HepG2 (cell line): ENCODE data around the gene STMN1. TPM values are rescaled to one million over a fixed set of nuclear protein-coding genes. Genes with fewer than 3 reads are reported as not detected.

Source experiments
- ATAC-seq: fragments of 200-7000 bp; cut with Tn5 transposase; 3 replicates; pipeline ENCODE4 v1.9.1; 2020; ENCODE audit warnings: mild to moderate bottlenecking, moderate library complexity
- BruUV-seq: library from RNA; stranded (reverse); fragments of 400-500 nt; replicated peaks from 2 replicates; lab custom pipeline; 2021; lab: Mats Ljungman, UMichigan
- CTCF ChIA-PET: fragments of 300-600 bp; formaldehyde crosslinking; extraction: SDS; loops from one replicate; lab custom pipeline; 2021; ENCODE audit warnings: low total read pairs, inconsistent platforms, low intra/inter-chr PET ratio; lab: Yijun Ruan, JAX
- POLR2A ChIA-PET: fragments of 350-600 bp; sonication (Branson Sonifier 250); formaldehyde crosslinking; loops from one replicate; lab custom pipeline; 2020; ENCODE audit warnings: antibody characterized with exemption, inconsistent platforms; lab: Yijun Ruan, JAX
- DNase-seq: peaks from one replicate; pipeline ENCODE4 v3.0.0-alpha.2; 2015; ENCODE audit warnings: low spot score
- FAIRE-seq: peaks from 3 replicates; lab custom pipeline; 2011; peaks lifted over from hg19 to GRCh38; lab: Jason Lieb, UNC
- H2AFZ ChIP-seq: one replicate; pipeline ENCODE4 v1.6.1; 2011; ENCODE audit warnings: low read length, inconsistent platforms
- H3K27ac ChIP-seq: fragments of 300-600 bp; 3 replicates; pipeline ENCODE4 v1.8.0; 2011; ENCODE audit warnings: mixed run types, mild to moderate bottlenecking, mixed read lengths, low read length, inconsistent platforms; ENCODE audit not compliant: insufficient read depth; ENCODE audit errors: extremely low read length
- H3K27me3 ChIP-seq, 2 experiments: fragments of 200-600 bp in 1 of 2; 2 replicates in 1 of 2; 3 replicates in 1 of 2; pipeline versions ENCODE4 v1.6.0 to v1.8.0; 2011; ENCODE audit warnings: low read length in 2 of 2, mild to moderate bottlenecking in 2 of 2, moderate library complexity in 2 of 2, inconsistent platforms in 1 of 2; ENCODE audit not compliant: insufficient read depth in 2 of 2, control insufficient read depth in 1 of 2
- H3K36me3 ChIP-seq, 2 experiments: fragments of 200-600 bp in 1 of 2; replicated peaks in 1 of 2; 2 replicates in 1 of 2; 3 replicates in 1 of 2; pipeline versions ENCODE4 v1.5.1 to v1.8.0; 2011; ENCODE audit warnings: low read length in 2 of 2, inconsistent platforms in 1 of 2; ENCODE audit not compliant: insufficient read depth in 2 of 2, control insufficient read depth in 1 of 2
- H3K4me1 ChIP-seq: 2 replicates; pipeline ENCODE4 v1.5.1; 2012; ENCODE audit warnings: low read length, inconsistent platforms; ENCODE audit not compliant: insufficient read depth
- H3K4me2 ChIP-seq: 2 replicates; pipeline ENCODE4 v1.6.0; 2011; ENCODE audit warnings: low read depth, low read length, inconsistent platforms
- H3K4me3 ChIP-seq, 3 experiments: fragments of 200-600 bp in 1 of 3; sonication (generic), shearing (Covaris generic) in 1 of 3; replicated peaks in 1 of 3; 2 replicates each; pipeline ENCODE4 v1.5.1; 2011 to 2016; ENCODE audit warnings: low read length in 3 of 3, inconsistent platforms in 2 of 3, low read depth in 2 of 3, mild to moderate bottlenecking in 2 of 3, control low read depth in 1 of 3, mixed read lengths in 1 of 3; ENCODE audit not compliant: insufficient read depth in 1 of 3
- H3K79me2 ChIP-seq: one replicate; pipeline ENCODE4 v1.6.1; 2011; ENCODE audit warnings: low read length, inconsistent platforms; ENCODE audit not compliant: insufficient read depth
- H3K9ac ChIP-seq: 2 replicates; pipeline ENCODE4 v1.6.0; 2011; ENCODE audit warnings: mild to moderate bottlenecking, low read depth, low read length, inconsistent platforms; ENCODE audit not compliant: insufficient read depth
- H3K9me3 ChIP-seq: 2 replicates; pipeline ENCODE4 v1.5.1; 2012; ENCODE audit warnings: mild to moderate bottlenecking, low read length
- H4K20me1 ChIP-seq: 2 replicates; pipeline ENCODE4 v1.6.0; 2011; ENCODE audit warnings: inconsistent platforms, mild to moderate bottlenecking, low read length, moderate library complexity; ENCODE audit not compliant: insufficient read depth
- GZF1 ChIP-seq: sonication (generic); formaldehyde crosslinking; IDR thresholded peaks from 2 replicates; pipeline ENCODE4 v1.5.1; 2020; ENCODE audit warnings: mild to moderate bottlenecking, missing genetic modification reagents
- HMG20A ChIP-seq: IDR thresholded peaks from 2 replicates; pipeline ENCODE4 v1.6.1; 2016; ENCODE audit warnings: borderline replicate concordance
- PREB ChIP-seq: sonication (generic); formaldehyde crosslinking; IDR thresholded peaks from 2 replicates; pipeline ENCODE4 v1.4.0; 2020; ENCODE audit warnings: missing genetic modification reagents
- SIX1 ChIP-seq: sonication (generic); formaldehyde crosslinking; IDR thresholded peaks from 2 replicates; pipeline ENCODE4 v1.4.0; 2020; ENCODE audit warnings: missing genetic modification reagents, borderline replicate concordance
- TAF15 ChIP-seq: fragments of 200-400 bp; formaldehyde crosslinking; IDR thresholded peaks from one replicate; pipeline ENCODE4 v1.6.1; 2018; ENCODE audit warnings: mild to moderate bottlenecking, low read depth, low read length; ENCODE audit not compliant: poor library complexity, severe bottlenecking
- TFAP4 ChIP-seq: sonication (generic); IDR thresholded peaks from 2 replicates; pipeline ENCODE4 v1.6.1; 2016; ENCODE audit warnings: low read depth, borderline replicate concordance
- TSC22D2 ChIP-seq: sonication (generic); formaldehyde crosslinking; IDR thresholded peaks from 2 replicates; pipeline ENCODE4 v1.5.1; 2020; ENCODE audit warnings: missing genetic modification reagents, mild to moderate bottlenecking, borderline replicate concordance
- U2AF2 ChIP-seq: fragments of 200-400 bp; formaldehyde crosslinking; IDR thresholded peaks from 2 replicates; pipeline ENCODE4 v1.6.1; 2017; ENCODE audit warnings: low read depth, mild to moderate bottlenecking, low read length
- ZNF296 ChIP-seq: sonication (generic); formaldehyde crosslinking; conservative IDR thresholded peaks from 2 replicates; pipeline ENCODE4 v1.5.0; 2020; ENCODE audit warnings: mild to moderate bottlenecking, missing genetic modification reagents
- ZNF337 ChIP-seq: sonication (generic); formaldehyde crosslinking; IDR thresholded peaks from 2 replicates; pipeline ENCODE4 v1.5.1; 2020; ENCODE audit warnings: missing genetic modification reagents, low read depth, mild to moderate bottlenecking, borderline replicate concordance
- ZNF614 ChIP-seq: IDR thresholded peaks from 2 replicates; pipeline ENCODE4 v1.6.1; 2018; ENCODE audit warnings: missing biosample characterization, missing genetic modification reagents, inconsistent platforms, borderline replicate concordance
- ZNF781 ChIP-seq: sonication (generic); formaldehyde crosslinking; IDR thresholded peaks from 2 replicates; pipeline ENCODE4 v1.5.1; 2020; ENCODE audit warnings: borderline replicate concordance, mild to moderate bottlenecking, missing genetic modification reagents; ENCODE audit errors: not compliant biosample characterization
- ZNF800 ChIP-seq: sonication (generic); formaldehyde crosslinking; IDR thresholded peaks from 2 replicates; pipeline ENCODE4 v1.4.0; 2020; ENCODE audit warnings: missing genetic modification reagents
- ZSCAN29 ChIP-seq: sonication (generic); formaldehyde crosslinking; conservative IDR thresholded peaks from 2 replicates; pipeline ENCODE4 v1.4.0; 2020; ENCODE audit warnings: mild to moderate bottlenecking, missing genetic modification reagents
- WGBS: methylation state at CpG from one replicate; pipeline ENCODE4 v1.1.6; 2017; ENCODE audit warnings: low lambda C conversion rate; 5-methylcytosine and 5-hydroxymethylcytosine counted together
- in situ Hi-C: cut with HindIII; loops from 2 replicates; pipeline ENCODE4 v1.10.0; 2017; ENCODE audit warnings: low pct_unique_long_range_greater_than_20kb; ENCODE audit not compliant: extremely low pct_ligation_motif_present
- intact Hi-C: fragments of 100-400 bp; cut with micrococcal nuclease; formaldehyde crosslinking; loops from one replicate; pipeline ENCODE4 v1.10.0; 2022; ENCODE audit not compliant: unreplicated experiment
- polyA plus RNA-seq, 8 experiments: library from polyadenylated mRNA; depleted of rRNA in 3 of 8; stranded (reverse) in 7 of 8; unstranded in 1 of 8; fragments of >200 nt; fragmentation: Illumina TruSeq in 4 of 8; extraction: Trizol in 4 of 8; gene quantifications; 2 replicates each; pipeline versions ENCODE4 v1.2.1 to v1.2.3, GENCODE V29; 2011 to 2016; ENCODE audit warnings: low read depth in 4 of 8, missing spikeins in 1 of 8, mixed read lengths in 1 of 8; ENCODE audit not compliant: insufficient read depth in 1 of 8
- total RNA-seq, 5 experiments: library from RNA; depleted of rRNA; stranded (reverse); fragments of >200 nt; fragmentation: Illumina TruSeq; extraction: Trizol; gene quantifications; 2 replicates each; pipeline ENCODE4 v1.2.3, GENCODE V29; 2016; ENCODE audit warnings: low read depth in 1 of 5

The STMN1 gene
- total and polyA plus RNA-seq, 2 of the 13 experiments (the other 11 are each of a cell fraction or from before 2014, with no cell fraction given), result 45.9 to 409 TPM

- TF ChIP-seq ZSCAN29 (CRISPR knock-in tag), result 0 out of 2 replicates have a peak, but pooled peaks have one; percentile 39
These were observed 44.6 kb downstream of the STMN1 start (continued) for GRCh38 chr1:25861316-25862286.

- intact Hi-C loops, result no loop called here
- peaks cover 63% of the 10 kb centered on the region for H3K4me1 ChIP-seq
- TF ChIP-seq HMG20A (CRISPR knock-in tag), result no peak
- TF ChIP-seq ZNF781 (CRISPR knock-in tag), result no peak
- no peak for TF ChIP-seq ZNF800 (CRISPR knock-in tag)
- no peak for TF ChIP-seq PREB (CRISPR knock-in tag)
- TF ChIP-seq ZNF614 (CRISPR knock-in tag), result no peak; the same call in 1 of the 2 replicates
- TF ChIP-seq ZNF337 (CRISPR knock-in tag), result no peak
- no peak for TF ChIP-seq SIX1
- no peak for TF ChIP-seq TAF15
- no peak; the same call in 1 of the 2 replicates for TF ChIP-seq TFAP4
- peak; percentile 55; the same call in 1 of the 2 replicates for TF ChIP-seq TSC22D2 (CRISPR knock-in tag)
- TF ChIP-seq ZNF296, result no peak
- TF ChIP-seq U2AF2, result no peak
- TF ChIP-seq GZF1 (CRISPR knock-in tag), result no peak
These were observed 47.1 kb downstream of the STMN1 start, which contains the start of gene AUNIP for GRCh38 chr1:25858906-25859789. Gene AUNIP, minus strand, starts transcription at chr1:25859457. Its CDS starts 100 bp downstream, at chr1:25859357.

More at GRCh38 chr1:25858906-25859789, 47.1 kb downstream of the STMN1 start, which contains the start of gene AUNIP:
- H3K9ac ChIP-seq, result peak within 1 kb of the TSS; percentile 80
- CTCF ChIA-PET, result interaction anchor here (1.3 kb wide), 1 partner anchor 36 kb away, joined by 3 read pairs; no protein-coding TSS in a partner anchor
- H3K79me2 ChIP-seq, result peaks cover 33% of the 10 kb centered on the region
- ATAC-seq, result peak; percentile 87
- DNase-seq, result peak; percentile 71
- POLR2A ChIA-PET, result no interaction called here
- H2AFZ ChIP-seq, result peak within 1 kb of the TSS; percentile 87
- BruUV-seq, result no TSS peak
- H4K20me1 ChIP-seq, result no peaks in the 10 kb centered on the region
- peak within 1 kb of the TSS; percentile 88 to 94 (median 93) for H3K4me3 ChIP-seq
- under 1% methylated on average over 60 of the region's 77 CpGs for WGBS
- FAIRE-seq, result peak; percentile 47
- in situ Hi-C loops, result no loop called here
- H3K9me3 ChIP-seq, result no peaks in the 10 kb centered on the region
- peak within 1 kb of the TSS; percentile 97 for H3K4me2 ChIP-seq
- H3K27me3 ChIP-seq, result no peaks in the 10 kb centered on the region; a peak in 1 of 5 replicates
- peak within 1 kb of the TSS; percentile 87 for H3K27ac ChIP-seq
- peaks cover 8 to 15% of the 10 kb centered on the region in 2 experiments; a peak in 4 of 5 replicates for H3K36me3 ChIP-seq
